GM18505 (cell line): Measurements from ENCODE around the gene DIP2C.
"Not testable (repeated sequence)": the region's sequence is repeated elsewhere in the genome, so short reads cannot be mapped to it uniquely, and the experiment has no call there.

ENCODE experiments used
- ATAC-seq: cut with Tn5 transposase; IDR thresholded peaks from one replicate; pipeline ENCODE4 v1.9.1; 2021; ENCODE audit not compliant: unreplicated experiment
- POLR2A ChIP-seq: IDR thresholded peaks from 4 replicates; pipeline ENCODE4 v1.6.1; 2011; ENCODE audit warnings: borderline replicate concordance; ENCODE audit not compliant: insufficient read depth, insufficient read length; ENCODE audit errors: extremely low read depth

Gene DIP2C

GRCh38 chr10:690372-691161 lies 1.1 kb upstream of the DIP2C start:
- no peak for TF ChIP-seq POLR2A
- no peak for ATAC-seq

GRCh38 chr10:689121-689451 lies 382 bp downstream of the DIP2C start:
- TF ChIP-seq POLR2A: no peak
- ATAC-seq: no peak

- no peak for ATAC-seq
- TF ChIP-seq POLR2A: no peak
Measured at GRCh38 chr10:688312-689120, 952 bp downstream of the DIP2C start.

GRCh38 chr10:687583-688311 lies 1.7 kb downstream of the DIP2C start:
- ATAC-seq: no peak
- no peak for TF ChIP-seq POLR2A

DNA sequence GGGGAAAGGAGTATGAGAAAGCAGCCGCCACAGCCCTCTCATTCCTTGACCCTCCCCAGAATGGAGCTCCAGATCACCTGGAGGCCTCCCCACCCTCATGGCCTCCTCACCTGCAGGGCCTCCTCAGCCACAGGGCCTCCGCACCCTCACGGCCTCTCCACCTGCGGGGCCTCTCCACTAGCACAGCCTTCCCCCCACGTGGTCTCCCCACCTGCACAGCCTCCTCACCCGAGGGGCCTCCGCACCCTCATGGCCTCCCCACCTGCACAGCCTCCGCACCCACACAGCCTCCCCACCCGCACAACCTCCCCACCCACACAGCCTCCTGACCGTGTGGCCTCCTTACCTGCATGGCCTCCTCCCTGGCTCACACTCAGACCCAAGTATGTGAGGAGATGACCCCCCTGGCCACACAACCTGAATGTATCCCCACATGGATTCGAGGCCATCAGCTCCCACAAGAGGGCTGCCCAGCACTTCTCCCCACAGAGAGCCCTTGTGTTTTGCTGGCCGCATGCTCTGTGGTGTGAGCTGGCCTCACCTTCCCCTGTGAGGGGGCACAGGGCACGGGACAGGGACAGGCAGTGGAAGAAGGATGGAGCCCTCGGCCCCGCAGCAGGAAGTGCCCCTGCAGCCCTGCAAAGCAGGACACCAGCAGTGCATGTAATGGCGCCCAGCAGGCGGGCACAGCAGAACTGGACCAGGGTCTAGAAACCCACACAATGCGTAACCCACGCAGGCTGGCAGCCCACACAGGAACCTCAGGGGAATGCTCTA lies 3.1 kb downstream of the DIP2C start:
- no peak for ATAC-seq
- TF ChIP-seq POLR2A: no peak

- TF ChIP-seq POLR2A: no peak
- no peak for ATAC-seq
Measured at GRCh38 chr10:685613-686012, 3.9 kb downstream of the DIP2C start.

DNA sequence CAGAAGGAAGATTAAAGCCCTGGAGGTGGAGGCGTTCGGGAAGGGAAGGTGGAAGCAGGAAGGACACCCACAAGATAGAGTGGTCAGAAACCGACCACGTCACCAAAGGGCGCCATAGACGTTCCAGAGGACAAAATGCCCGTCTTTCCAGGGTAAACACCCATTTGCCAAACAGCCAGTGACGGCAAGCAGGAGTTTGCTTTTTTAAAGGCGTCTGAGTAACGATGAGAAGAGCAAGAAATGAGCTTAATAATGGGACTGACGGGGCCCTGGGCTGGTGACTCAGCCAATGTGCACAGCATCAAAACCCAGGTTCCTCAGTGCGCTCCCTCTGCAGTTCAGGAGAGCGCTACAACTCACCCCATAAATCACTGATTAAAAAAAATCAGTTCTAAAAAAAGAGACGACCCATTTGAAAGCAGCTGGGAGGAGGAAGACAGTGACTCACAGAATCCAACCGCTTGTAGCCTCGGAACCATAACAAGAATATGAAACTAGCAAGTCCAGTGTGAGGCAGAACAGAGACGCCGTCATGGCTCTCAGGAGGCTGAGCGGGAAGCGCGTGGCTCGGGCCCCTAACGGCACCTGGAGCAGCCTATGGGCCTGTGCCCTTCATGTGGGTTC lies 5.9 kb downstream of the DIP2C start:
- no peak for ATAC-seq
- TF ChIP-seq POLR2A: no peak

GRCh38 chr10:682931-683447 lies 6.5 kb downstream of the DIP2C start:
- no peak for ATAC-seq
- no peak for TF ChIP-seq POLR2A

DNA sequence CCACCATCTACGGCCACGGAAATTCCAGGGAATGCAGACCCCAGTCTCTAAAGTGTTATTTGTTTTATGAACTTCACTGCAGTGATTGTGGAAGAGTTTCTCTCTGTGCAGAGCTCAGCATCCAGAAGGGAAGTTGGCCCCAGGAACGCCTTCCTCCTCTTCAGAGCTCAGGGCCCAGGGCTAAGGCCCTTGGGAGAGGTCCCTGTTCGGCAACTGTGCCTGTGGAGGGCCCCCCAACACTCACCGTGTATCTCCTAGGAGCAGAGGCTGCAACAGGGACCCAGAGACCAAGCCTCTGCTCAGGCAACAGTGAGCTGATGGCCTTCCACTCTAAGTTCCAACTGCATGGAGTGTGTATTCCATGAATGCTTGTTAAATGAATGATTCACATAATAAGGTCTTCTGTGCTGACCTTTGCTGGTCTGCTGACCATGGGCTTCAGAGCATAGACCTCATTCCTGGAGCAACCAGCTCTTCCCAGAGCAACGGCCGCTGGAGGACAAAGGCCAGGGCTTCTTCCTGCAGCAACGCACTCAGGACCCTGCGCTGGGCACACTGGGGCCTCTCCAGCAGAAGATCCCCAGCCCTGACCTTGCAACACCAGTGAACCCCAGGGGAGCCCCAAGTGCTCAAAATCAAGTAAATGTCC lies 7.7 kb downstream of the DIP2C start:
- ATAC-seq: no peak
- TF ChIP-seq POLR2A: no peak

DNA sequence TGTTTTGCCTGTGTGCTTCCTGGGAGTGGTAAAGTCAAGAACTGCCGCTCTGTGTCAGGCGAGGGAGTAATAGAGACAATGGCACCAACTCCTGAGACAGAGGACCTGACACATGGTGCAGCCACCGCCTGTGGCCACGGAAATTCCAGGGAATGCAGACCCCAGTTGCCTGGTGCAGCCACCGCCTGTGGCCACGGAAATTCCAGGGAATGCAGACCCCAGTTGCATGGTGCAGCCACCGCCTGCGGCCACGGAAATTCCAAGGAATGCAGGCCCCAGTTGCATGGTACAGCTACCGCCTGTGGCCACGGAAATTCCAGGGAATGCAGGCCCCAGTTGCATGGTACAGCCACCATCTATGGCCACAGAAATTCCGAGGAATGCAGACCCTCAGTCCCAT lies 8.7 kb downstream of the DIP2C start:
- TF ChIP-seq POLR2A: no peak
- ATAC-seq: no peak

GRCh38 chr10:680146-680545 lies 9.3 kb downstream of the DIP2C start:
- TF ChIP-seq POLR2A: no peak
- no peak for ATAC-seq

DNA sequence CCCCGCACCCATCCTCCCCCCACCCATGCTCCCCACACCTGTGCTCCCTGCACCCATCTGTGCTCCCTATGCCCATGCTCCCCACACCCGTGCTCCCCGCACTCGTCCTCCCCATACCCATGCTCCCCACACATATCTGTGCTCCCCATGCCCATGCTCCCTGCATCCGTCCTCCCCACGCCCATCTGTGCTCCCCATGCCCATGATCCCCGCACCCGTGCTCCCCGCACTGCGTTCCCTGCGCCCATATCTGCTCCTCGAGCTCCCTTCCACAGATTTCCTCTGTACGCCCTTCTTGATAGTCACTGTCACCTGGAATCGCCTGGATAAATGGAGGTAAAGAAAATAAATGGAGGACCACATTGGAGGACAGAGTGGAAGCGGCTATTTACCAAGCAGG lies 9.9 kb downstream of the DIP2C start:
- no peak for TF ChIP-seq POLR2A
- no peak for ATAC-seq

DNA sequence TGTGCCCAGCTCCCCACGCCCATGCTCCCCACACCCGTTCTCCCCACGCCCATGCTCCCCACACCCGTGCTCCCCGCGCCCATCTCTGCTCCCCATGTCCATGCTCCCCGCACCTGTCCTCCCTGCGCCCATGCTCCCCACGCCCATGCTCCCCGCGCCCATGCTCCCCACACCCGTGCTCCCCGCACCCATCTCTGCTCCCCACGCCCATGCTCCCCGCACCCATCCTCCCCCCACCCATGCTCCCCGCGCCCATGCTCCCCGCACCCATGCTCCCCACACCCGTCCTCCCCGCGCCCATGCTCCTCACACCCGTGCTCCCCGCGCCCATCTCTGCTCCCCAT lies 10.8 kb downstream of the DIP2C start:
- ATAC-seq: not testable (repeated sequence)
